ENCODE measurements around the gene PIGP. TPM values are rescaled to one million over a fixed set of nuclear protein-coding genes. Genes with fewer than 3 reads are reported as not detected.
"Not testable (repeated sequence)": the region's sequence is repeated elsewhere in the genome, so short reads cannot be mapped to it uniquely, and the experiment has no call there.

PIGP gene
- polyA plus RNA-seq, 6 donors from 2014 or later = 30.6 to 58.7 (median 36.7) TPM

GRCh38 chr21:37055271-37055855 lies 17.5 kb downstream of the PIGP start:
- H3K4me3 Mint-ChIP-seq = no peak overlapping the region
- H3K27ac Mint-ChIP-seq = no peak overlapping the region
- peaks cover 0 to 4% (median 0%) of the 10 kb centered on the region in 7 donors for H3K9me3 Mint-ChIP-seq
- H3K4me1 Mint-ChIP-seq = no peaks in the 10 kb centered on the region
- H3K36me3 Mint-ChIP-seq = no peaks in the 10 kb centered on the region
- DNase-seq (no peak), ATAC-seq (ENCODE audit: low read depth in 2 of 2) (no peak)
- H3K27me3 Mint-ChIP-seq = peaks cover 0 to 3% (median 2%) of the 10 kb centered on the region in 3 donors

GRCh38 chr21:37049741-37050140 lies 23.1 kb downstream of the PIGP start:
- H3K27ac Mint-ChIP-seq; DNase-seq; H3K4me3 Mint-ChIP-seq; H3K9me3 Mint-ChIP-seq; H3K36me3 Mint-ChIP-seq; ATAC-seq (ENCODE audit: low read depth in 2 of 2): not testable (repeated sequence)
- H3K27me3 Mint-ChIP-seq = peaks cover 8 to 27% (median 22%) of the 10 kb centered on the region in 3 donors
- peaks cover 3 to 14% (median 9%) of the 10 kb centered on the region in 3 donors for H3K4me1 Mint-ChIP-seq

- Mint-ChIP-seq H3K4me3 (no peak overlapping the region), H3K27me3 (peaks cover 8 to 27% (median 22%) of the 10 kb centered on the region in 3 donors), H3K27ac (no peak overlapping the region), H3K36me3 (no peaks in the 10 kb centered on the region), H3K4me1 (peaks cover 4 to 17% (median 11%) of the 10 kb centered on the region in 3 donors), H3K9me3 (no peaks in the 10 kb centered on the region)
- DNase-seq (no peak), ATAC-seq (ENCODE audit: low read depth in 2 of 2) (no peak)
Observed at GRCh38 chr21:37047079-37047478, 25.8 kb downstream of the PIGP start.

- H3K27ac Mint-ChIP-seq = peak overlapping the region in 2 of 6 donors; percentile 37 to 60
- H3K27me3 Mint-ChIP-seq = peaks cover 5 to 27% (median 22%) of the 10 kb centered on the region in 3 donors
- H3K4me3 Mint-ChIP-seq = no peak overlapping the region
- H3K36me3 Mint-ChIP-seq = no peaks in the 10 kb centered on the region
- DNase-seq (no peak), ATAC-seq (ENCODE audit: low read depth in 2 of 2) (no peak)
- no peaks in the 10 kb centered on the region for H3K9me3 Mint-ChIP-seq
- H3K4me1 Mint-ChIP-seq = peaks cover 4 to 17% (median 11%) of the 10 kb centered on the region in 3 donors
Observed at GRCh38 chr21:37045556-37045955, 27.3 kb downstream of the PIGP start.

GRCh38 chr21:37045149-37045548 lies 27.7 kb downstream of the PIGP start:
- Mint-ChIP-seq H3K36me3 (no peaks in the 10 kb centered on the region), H3K4me1 (peaks cover 4 to 17% (median 11%) of the 10 kb centered on the region in 3 donors), H3K27ac (peak overlapping the region in 3 of 6 donors; percentile 60 to 86 (median 70)), H3K4me3 (peak overlapping the region in 1 of 8 donors; percentile 37), H3K9me3 (no peaks in the 10 kb centered on the region), H3K27me3 (peaks cover 5 to 26% (median 18%) of the 10 kb centered on the region in 3 donors)
- DNase-seq (peak; percentile 49), ATAC-seq (ENCODE audit: low read depth in 2 of 2) (peak; percentile 98)

- Mint-ChIP-seq H3K4me3 (peak overlapping the region in 2 of 8 donors; percentile 22 to 55), H3K27ac (peak overlapping the region in 1 of 6 donors; percentile 86), H3K27me3 (peaks cover 5 to 25% (median 13%) of the 10 kb centered on the region in 3 donors), H3K9me3 (no peaks in the 10 kb centered on the region), H3K36me3 (no peaks in the 10 kb centered on the region), H3K4me1 (peaks cover 4 to 17% (median 11%) of the 10 kb centered on the region in 3 donors)
- no peak for DNase-seq
- no peak for ATAC-seq (ENCODE audit: low read depth in 2 of 2)
Observed at GRCh38 chr21:37044643-37045042, 28.2 kb downstream of the PIGP start.

GRCh38 chr21:37043818-37044217 lies 29.1 kb downstream of the PIGP start:
- Mint-ChIP-seq H3K9me3 (no peaks in the 10 kb centered on the region), H3K4me1 (peaks cover 4 to 17% (median 11%) of the 10 kb centered on the region in 3 donors), H3K4me3 (no peak overlapping the region), H3K27ac (no peak overlapping the region), H3K36me3 (no peaks in the 10 kb centered on the region), H3K27me3 (peaks cover 5 to 22% (median 12%) of the 10 kb centered on the region in 3 donors)
- DNase-seq (no peak), ATAC-seq (ENCODE audit: low read depth in 2 of 2) (no peak)

GRCh38 chr21:37041706-37042271 lies 31.1 kb downstream of the PIGP start:
- no peaks in the 10 kb centered on the region for H3K36me3 Mint-ChIP-seq
- peaks cover 5 to 15% (median 5%) of the 10 kb centered on the region in 3 donors for H3K27me3 Mint-ChIP-seq
- no peak overlapping the region for H3K4me3 Mint-ChIP-seq
- peaks cover 4 to 17% (median 11%) of the 10 kb centered on the region in 3 donors for H3K4me1 Mint-ChIP-seq
- ATAC-seq (ENCODE audit: low read depth in 2 of 2) (no peak), DNase-seq (no peak)
- H3K9me3 Mint-ChIP-seq = no peaks in the 10 kb centered on the region
- H3K27ac Mint-ChIP-seq = no peak overlapping the region

- Mint-ChIP-seq H3K4me1 (peaks cover 4 to 7% (median 7%) of the 10 kb centered on the region in 3 donors), H3K36me3 (no peaks in the 10 kb centered on the region)
- no peak for ATAC-seq (ENCODE audit: low read depth in 2 of 2)
Observed at GRCh38 chr21:37040212-37040611, 32.7 kb downstream of the PIGP start.

GRCh38 chr21:37039411-37040075 lies 33.3 kb downstream of the PIGP start:
- peaks cover 0 to 8% (median 0%) of the 10 kb centered on the region in 3 donors for H3K27me3 Mint-ChIP-seq
- ATAC-seq (ENCODE audit: low read depth in 2 of 2) (no peak), DNase-seq (no peak)
- H3K36me3 Mint-ChIP-seq = no peaks in the 10 kb centered on the region
- peaks cover 0 to under 1% (median under 1%) of the 10 kb centered on the region in 3 donors for H3K4me1 Mint-ChIP-seq
- H3K9me3 Mint-ChIP-seq = no peaks in the 10 kb centered on the region
- H3K27ac Mint-ChIP-seq = no peak overlapping the region
- no peak overlapping the region for H3K4me3 Mint-ChIP-seq

More at GRCh38 chr21:37040212-37040611, 32.7 kb downstream of the PIGP start:
- DNase-seq = no peak
- H3K27me3 Mint-ChIP-seq = peaks cover 0 to 8% (median under 1%) of the 10 kb centered on the region in 3 donors
- no peak overlapping the region for H3K4me3 Mint-ChIP-seq
- H3K9me3 Mint-ChIP-seq = no peaks in the 10 kb centered on the region
- no peak overlapping the region for H3K27ac Mint-ChIP-seq

GRCh38 chr21:37036177-37036576 lies 36.7 kb downstream of the PIGP start:
- no peak overlapping the region for H3K27ac Mint-ChIP-seq

GRCh38 chr21:37034394-37034793 lies 38.5 kb downstream of the PIGP start:
- not testable (repeated sequence) for H3K36me3 Mint-ChIP-seq; H3K4me1 Mint-ChIP-seq; DNase-seq; H3K27me3 Mint-ChIP-seq; ATAC-seq (ENCODE audit: low read depth in 2 of 2); H3K27ac Mint-ChIP-seq; H3K9me3 Mint-ChIP-seq
- peak overlapping the region in 1 of 8 donors; percentile 45 for H3K4me3 Mint-ChIP-seq

More at GRCh38 chr21:37036177-37036576, 36.7 kb downstream of the PIGP start:
- no peak for DNase-seq
- ATAC-seq (ENCODE audit: low read depth in 2 of 2) = no peak
- Mint-ChIP-seq H3K4me1 (no peaks in the 10 kb centered on the region), H3K27me3 (peaks cover 0 to 8% (median 5%) of the 10 kb centered on the region in 3 donors), H3K4me3 (no peak overlapping the region), H3K9me3 (no peaks in the 10 kb centered on the region), H3K36me3 (no peaks in the 10 kb centered on the region)

GRCh38 chr21:37032877-37033471 lies 39.9 kb downstream of the PIGP start:
- Mint-ChIP-seq H3K4me1 (no peaks in the 10 kb centered on the region), H3K27me3 (peaks cover 0 to 5% (median 0%) of the 10 kb centered on the region in 3 donors), H3K9me3 (no peaks in the 10 kb centered on the region), H3K36me3 (no peaks in the 10 kb centered on the region), H3K4me3 (no peak overlapping the region), H3K27ac (no peak overlapping the region)
- ATAC-seq (ENCODE audit: low read depth in 2 of 2) (no peak), DNase-seq (no peak)
